Large intestine (tissue), 3 donors: ENCODE data around the gene DLG1. TPM values are rescaled to one million over a fixed set of nuclear protein-coding genes. Genes with fewer than 3 reads are reported as not detected.

Source experiments
- DNase-seq, 2 donors: peaks; one replicate each; pipeline versions ENCODE4 v3.0.0 to v3.0.0-alpha.2; 2013
- H3K27ac ChIP-seq: one replicate; pipeline ENCODE4 v1.5.1; 2013; ENCODE audit warnings: low read length
- H3K27me3 ChIP-seq: 2 replicates; pipeline ENCODE4 v1.6.1; 2013; ENCODE audit warnings: low read length; ENCODE audit not compliant: control insufficient read depth, insufficient read depth
- H3K36me3 ChIP-seq: 2 replicates; pipeline ENCODE4 v1.6.1; 2013; ENCODE audit warnings: low read length; ENCODE audit not compliant: control insufficient read depth, insufficient read depth
- H3K4me1 ChIP-seq: one replicate; pipeline ENCODE4 v1.6.1; 2013; ENCODE audit warnings: low read length; ENCODE audit not compliant: control insufficient read depth, insufficient read depth
- H3K4me3 ChIP-seq: one replicate; pipeline ENCODE4 v1.5.1; 2013; ENCODE audit warnings: low read length
- H3K9me3 ChIP-seq: one replicate; pipeline ENCODE4 v1.6.1; 2013; ENCODE audit warnings: mild to moderate bottlenecking, low read depth, low read length, moderate library complexity; ENCODE audit not compliant: control insufficient read depth
- WGBS: methylation state at CpG from one replicate; pipeline ENCODE4 v1.1.5; 2013; ENCODE audit warnings: low lambda C conversion rate; ENCODE audit not compliant: insufficient coverage; 5-methylcytosine and 5-hydroxymethylcytosine counted together
- polyA plus RNA-seq: library from polyadenylated mRNA; unstranded; fragments of 120-200 nt; gene quantifications from one replicate; pipeline ENCODE4 v1.2.1, GENCODE V29; 2013

DLG1 gene
- polyA plus RNA-seq, 1 donor = 74.5 TPM

GRCh38 chr3:197322149-197322548, 23.7 kb upstream of the DLG1 start:
- no peak for DNase-seq
- Histone ChIP-seq H3K27me3 (peaks cover 3% of the 10 kb centered on the region), H3K4me1 (no peaks in the 10 kb centered on the region), H3K36me3 (no peaks in the 10 kb centered on the region), H3K9me3 (no peaks in the 10 kb centered on the region), H3K27ac (no peak overlapping the region), H3K4me3 (no peak overlapping the region)
- WGBS = no CpG with 5 or more reads among the region's 1 CpG

GRCh38 chr3:197320582-197320981, 22.2 kb upstream of the DLG1 start:
- no CpG with 5 or more reads among the region's 1 CpG for WGBS
- no peak for DNase-seq

GRCh38 chr3:197317250-197317963, 19.0 kb upstream of the DLG1 start:
- no peak overlapping the region for H3K4me3 ChIP-seq
- WGBS = 75% methylated on average over 2 of the region's 9 CpGs
- no peaks in the 10 kb centered on the region for H3K9me3 ChIP-seq
- H3K4me1 ChIP-seq = no peaks in the 10 kb centered on the region
- no peak overlapping the region for H3K27ac ChIP-seq
- H3K27me3 ChIP-seq = peaks cover 3% of the 10 kb centered on the region
- H3K36me3 ChIP-seq = no peaks in the 10 kb centered on the region
- DNase-seq = no peak

More at GRCh38 chr3:197320582-197320981, 22.2 kb upstream of the DLG1 start:
- no peak overlapping the region for H3K4me3 ChIP-seq
- H3K36me3 ChIP-seq = no peaks in the 10 kb centered on the region
- H3K9me3 ChIP-seq = no peaks in the 10 kb centered on the region
- H3K4me1 ChIP-seq = no peaks in the 10 kb centered on the region
- no peak overlapping the region for H3K27ac ChIP-seq
- peaks cover 3% of the 10 kb centered on the region for H3K27me3 ChIP-seq

GRCh38 chr3:197312431-197312830, 14.0 kb upstream of the DLG1 start:
- Histone ChIP-seq H3K9me3 (no peaks in the 10 kb centered on the region), H3K4me3 (no peak overlapping the region), H3K27ac (no peak overlapping the region), H3K36me3 (no peaks in the 10 kb centered on the region), H3K27me3 (no peaks in the 10 kb centered on the region), H3K4me1 (no peaks in the 10 kb centered on the region)
- WGBS = 100% methylated on average over 1 of the region's 1 CpG
- DNase-seq = no peak

- 100% methylated on average over 3 of the region's 3 CpGs for WGBS
- Histone ChIP-seq H3K4me1 (no peaks in the 10 kb centered on the region), H3K27ac (no peak overlapping the region), H3K27me3 (no peaks in the 10 kb centered on the region), H3K9me3 (no peaks in the 10 kb centered on the region), H3K36me3 (no peaks in the 10 kb centered on the region), H3K4me3 (no peak overlapping the region)
- no peak for DNase-seq
Measured at GRCh38 chr3:197311591-197311990, 13.2 kb upstream of the DLG1 start.

- H3K27ac ChIP-seq = no peak overlapping the region
- no peaks in the 10 kb centered on the region for H3K9me3 ChIP-seq
- no peaks in the 10 kb centered on the region for H3K27me3 ChIP-seq
- DNase-seq = no peak
- no peaks in the 10 kb centered on the region for H3K36me3 ChIP-seq
- no peaks in the 10 kb centered on the region for H3K4me1 ChIP-seq
- WGBS = no CpG with 5 or more reads among the region's 5 CpGs
- H3K4me3 ChIP-seq = no peak overlapping the region
Measured at GRCh38 chr3:197309528-197310361, 11.3 kb upstream of the DLG1 start.

- H3K36me3 ChIP-seq = no peaks in the 10 kb centered on the region
- WGBS = no CpG with 5 or more reads among the region's 3 CpGs
- no peak overlapping the region for H3K4me3 ChIP-seq
- no peaks in the 10 kb centered on the region for H3K4me1 ChIP-seq
- H3K27ac ChIP-seq = no peak overlapping the region
- no peaks in the 10 kb centered on the region for H3K9me3 ChIP-seq
- no peak for DNase-seq
- H3K27me3 ChIP-seq = no peaks in the 10 kb centered on the region
Measured at GRCh38 chr3:197308591-197308990, 10.2 kb upstream of the DLG1 start.

GRCh38 chr3:197306374-197307086, 8.1 kb upstream of the DLG1 start:
- Histone ChIP-seq H3K27me3 (no peaks in the 10 kb centered on the region), H3K4me3 (no peak overlapping the region), H3K9me3 (no peaks in the 10 kb centered on the region), H3K4me1 (no peaks in the 10 kb centered on the region), H3K36me3 (no peaks in the 10 kb centered on the region), H3K27ac (no peak overlapping the region)
- DNase-seq = no peak
- WGBS = 100% methylated on average over 1 of the region's 7 CpGs

GRCh38 chr3:197305854-197306253, 7.4 kb upstream of the DLG1 start:
- Histone ChIP-seq H3K36me3 (no peaks in the 10 kb centered on the region), H3K9me3 (no peaks in the 10 kb centered on the region), H3K4me3 (no peak overlapping the region), H3K27me3 (no peaks in the 10 kb centered on the region), H3K4me1 (no peaks in the 10 kb centered on the region), H3K27ac (no peak overlapping the region)
- DNase-seq = no peak
- WGBS = no CpG with 5 or more reads among the region's 1 CpG

GRCh38 chr3:197303452-197303851, 5.0 kb upstream of the DLG1 start:
- Histone ChIP-seq H3K36me3 (no peaks in the 10 kb centered on the region), H3K27me3 (no peaks in the 10 kb centered on the region), H3K4me3 (no peak overlapping the region), H3K9me3 (no peaks in the 10 kb centered on the region), H3K4me1 (peaks cover 9% of the 10 kb centered on the region), H3K27ac (no peak overlapping the region)
- WGBS = 53% methylated on average over 4 of the region's 6 CpGs
- no peak for DNase-seq
